HG03196 (cell line): ENCODE data around the gene DEFB123.

Source experiments
- ATAC-seq: cut with Tn5 transposase; IDR thresholded peaks from one replicate; pipeline ENCODE4 v1.9.1; 2021; ENCODE audit not compliant: unreplicated experiment

DEFB123 gene

DNA sequence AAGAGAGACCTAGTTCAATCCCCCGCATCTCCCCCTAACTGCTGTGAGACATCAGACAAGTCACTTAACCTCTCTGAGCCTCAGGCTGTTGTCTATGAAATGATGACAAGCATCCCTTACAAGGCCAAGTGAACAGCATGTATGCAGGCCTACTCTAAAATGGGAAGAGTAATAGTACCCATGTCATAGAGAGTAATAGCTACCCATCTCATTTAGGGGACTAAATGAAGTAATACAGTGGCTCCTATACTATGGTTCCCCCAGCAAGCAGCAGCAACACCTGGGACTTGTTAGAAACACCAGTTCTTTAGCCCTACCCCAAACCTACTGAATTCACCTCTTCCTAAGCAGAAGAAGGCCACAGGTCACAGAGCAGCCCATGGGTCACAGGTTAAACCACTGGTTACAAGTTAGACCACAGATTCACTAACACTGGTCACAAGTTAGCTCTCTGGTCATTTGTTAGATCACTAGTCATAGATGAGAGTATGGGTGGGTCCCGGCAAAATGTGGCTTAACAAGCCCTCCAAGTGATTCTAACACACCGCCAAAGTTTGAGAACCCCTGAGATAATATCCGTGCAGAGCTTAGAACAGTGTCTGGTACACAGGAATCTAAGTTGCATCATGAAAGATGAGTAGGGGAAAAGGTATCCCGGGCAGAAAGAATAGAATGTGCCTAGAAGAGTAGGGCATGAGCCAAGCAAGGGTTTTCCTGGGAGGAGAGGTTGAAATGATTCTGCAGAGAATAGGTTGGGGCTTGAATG, 33.1 kb downstream of the DEFB123 start:
- ATAC-seq, result no peak

DNA sequence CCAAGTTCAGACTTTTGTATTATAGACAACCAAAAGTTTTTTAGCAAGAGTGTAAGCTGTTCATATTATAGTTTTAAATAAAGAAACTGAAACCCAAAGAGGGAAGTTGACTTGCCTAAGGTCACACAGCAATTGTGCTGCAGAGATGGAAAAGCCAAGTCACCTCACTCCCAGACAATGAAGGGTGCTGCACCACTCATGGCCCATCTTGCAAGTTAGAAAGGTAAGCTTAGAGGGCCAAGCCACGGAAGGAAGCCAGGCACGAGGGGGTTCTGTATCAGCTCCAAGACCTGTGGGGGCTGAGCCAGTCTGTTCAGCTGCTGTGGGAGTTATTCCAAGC, 33.6 kb downstream of the DEFB123 start:
- ATAC-seq, result no peak

DNA sequence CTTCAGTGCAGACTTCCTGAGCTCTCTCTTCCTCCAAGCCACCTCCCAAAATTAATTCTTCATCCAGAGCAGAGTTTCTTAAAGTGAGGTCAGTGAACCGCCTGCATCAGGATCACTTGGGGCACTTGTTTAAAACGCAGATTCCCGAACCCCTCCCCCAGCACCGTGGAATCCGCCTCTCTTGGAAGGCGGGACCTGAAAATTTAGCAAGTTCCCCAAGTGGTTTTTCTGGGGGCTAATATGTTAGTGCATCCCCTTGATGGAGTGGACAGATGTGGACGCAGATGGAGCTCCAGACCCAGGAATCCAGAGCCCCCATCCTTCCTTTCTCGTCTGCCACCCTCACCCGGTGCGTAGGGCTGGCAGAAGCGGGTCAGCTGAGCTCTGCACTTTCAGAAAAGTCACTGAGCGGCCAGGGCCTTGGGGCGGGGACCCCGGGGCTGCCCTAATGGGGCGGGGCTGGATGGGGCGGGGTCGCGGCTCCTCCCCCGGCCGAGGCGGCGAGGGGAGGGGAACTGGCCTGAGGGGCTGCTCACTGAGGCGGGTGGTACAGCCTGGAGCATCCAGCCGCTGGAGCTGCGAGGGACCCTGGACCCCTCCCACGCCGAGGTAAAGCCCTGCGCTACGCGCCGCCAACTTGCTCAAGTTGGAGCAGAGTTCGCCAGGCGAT, 34.5 kb downstream of the DEFB123 start, which contains the start of the genes DEFB124 and REM1:
Gene DEFB124, minus strand, starts transcription at position 370 of the 670 bp plus-strand sequence. CDS start 2,114 bp downstream, outside the sequence.
Gene REM1, plus strand, starts transcription at position 531 of the 670 bp plus-strand sequence. CDS start 1,158 bp downstream, outside the sequence.
- no peak for ATAC-seq

DNA sequence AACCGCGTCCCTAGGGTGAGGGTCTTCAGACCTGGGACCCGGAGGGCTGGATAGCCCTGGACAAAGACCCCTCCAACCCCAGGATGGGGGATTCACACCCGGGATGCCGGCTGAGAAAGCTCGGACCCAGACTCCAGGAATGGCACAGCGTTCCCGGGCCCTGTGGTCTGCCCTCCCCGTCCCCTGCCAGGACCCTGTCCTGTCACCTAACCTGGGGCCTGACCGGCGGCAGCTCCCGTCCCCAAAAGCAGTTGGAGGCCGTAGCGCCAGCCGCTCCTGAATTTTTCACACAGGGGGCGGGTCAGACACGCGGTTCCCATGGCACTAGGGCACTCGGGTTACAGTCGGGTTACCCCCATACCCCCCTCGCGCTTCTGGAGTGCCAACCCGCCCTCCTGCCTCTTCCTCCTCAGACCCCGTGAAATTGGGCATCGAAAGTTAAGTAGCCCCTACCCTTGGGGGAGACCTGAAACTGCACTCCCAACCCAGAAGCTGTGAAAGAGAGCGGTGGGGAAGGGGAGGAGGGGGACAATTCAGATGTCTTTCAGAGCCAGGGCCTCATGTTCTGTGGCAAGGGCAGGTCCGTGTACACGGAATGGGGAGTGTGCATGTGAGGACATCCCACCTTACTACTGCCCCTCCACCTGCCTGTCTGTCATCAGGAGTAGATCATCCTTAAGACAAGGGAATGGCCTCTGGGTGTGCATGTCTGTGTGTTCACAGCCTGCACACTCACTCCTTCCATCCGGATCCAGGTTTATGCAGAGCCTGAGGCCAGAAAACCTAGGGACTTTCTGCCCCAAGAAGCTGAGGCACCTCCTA, 35.3 kb downstream of the DEFB123 start:
- no peak for ATAC-seq

DNA sequence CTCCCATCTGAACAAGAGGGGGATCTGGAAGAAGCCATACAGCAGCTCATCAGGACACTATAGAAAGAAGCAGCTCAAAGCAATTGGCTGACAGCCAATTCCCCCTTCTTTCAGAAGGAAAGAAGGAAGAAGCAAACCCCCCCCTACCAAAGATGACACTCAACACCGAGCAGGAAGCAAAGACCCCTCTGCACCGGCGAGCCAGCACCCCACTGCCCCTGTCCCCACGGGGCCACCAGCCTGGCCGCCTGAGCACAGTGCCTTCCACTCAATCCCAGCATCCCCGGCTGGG, 35.8 kb downstream of the DEFB123 start:
- no peak for ATAC-seq

DNA sequence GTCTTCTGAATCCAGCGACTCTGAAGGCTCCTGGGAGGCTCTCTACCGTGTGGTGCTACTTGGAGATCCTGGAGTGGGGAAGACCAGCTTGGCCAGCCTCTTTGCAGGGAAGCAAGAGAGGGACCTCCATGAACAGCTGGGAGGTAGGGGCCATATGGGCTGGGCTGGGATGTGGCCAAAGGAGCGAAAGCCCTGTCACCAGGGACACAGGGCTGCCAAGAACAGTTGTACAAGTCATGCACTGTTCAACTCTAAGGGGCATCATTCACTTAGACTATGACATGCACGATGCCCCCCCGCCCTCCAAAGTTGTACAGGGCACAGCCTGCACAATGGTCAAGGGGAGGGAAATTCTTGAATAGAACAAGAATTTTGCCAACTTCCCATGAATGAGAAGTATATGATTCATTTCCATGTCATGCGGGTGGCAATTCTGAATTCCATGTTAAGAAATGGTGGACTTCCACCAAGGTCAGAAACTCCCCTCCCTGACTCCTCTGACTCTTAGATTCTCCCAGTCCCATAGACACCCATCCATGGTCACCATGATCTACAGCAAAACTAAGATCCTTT, 36.3 kb downstream of the DEFB123 start:
- no peak for ATAC-seq

DNA sequence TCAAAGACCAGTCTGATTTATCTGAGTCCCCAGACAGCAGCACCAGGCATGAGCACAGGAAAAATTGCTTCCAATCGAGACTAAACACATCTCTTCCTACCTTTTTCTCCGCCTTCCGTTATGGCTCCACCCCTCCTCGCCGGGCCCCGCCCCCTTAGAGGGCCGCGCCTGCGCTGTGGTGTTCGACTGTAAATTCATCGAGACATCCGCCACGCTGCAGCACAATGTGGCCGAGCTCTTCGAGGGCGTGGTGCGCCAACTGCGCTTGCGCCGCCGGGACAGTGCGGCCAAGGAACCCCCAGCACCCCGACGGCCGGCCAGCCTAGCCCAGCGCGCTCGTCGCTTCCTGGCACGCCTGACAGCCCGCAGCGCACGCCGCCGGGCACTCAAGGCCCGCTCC, 43.6 kb downstream of the DEFB123 start:
- no peak for ATAC-seq

DNA sequence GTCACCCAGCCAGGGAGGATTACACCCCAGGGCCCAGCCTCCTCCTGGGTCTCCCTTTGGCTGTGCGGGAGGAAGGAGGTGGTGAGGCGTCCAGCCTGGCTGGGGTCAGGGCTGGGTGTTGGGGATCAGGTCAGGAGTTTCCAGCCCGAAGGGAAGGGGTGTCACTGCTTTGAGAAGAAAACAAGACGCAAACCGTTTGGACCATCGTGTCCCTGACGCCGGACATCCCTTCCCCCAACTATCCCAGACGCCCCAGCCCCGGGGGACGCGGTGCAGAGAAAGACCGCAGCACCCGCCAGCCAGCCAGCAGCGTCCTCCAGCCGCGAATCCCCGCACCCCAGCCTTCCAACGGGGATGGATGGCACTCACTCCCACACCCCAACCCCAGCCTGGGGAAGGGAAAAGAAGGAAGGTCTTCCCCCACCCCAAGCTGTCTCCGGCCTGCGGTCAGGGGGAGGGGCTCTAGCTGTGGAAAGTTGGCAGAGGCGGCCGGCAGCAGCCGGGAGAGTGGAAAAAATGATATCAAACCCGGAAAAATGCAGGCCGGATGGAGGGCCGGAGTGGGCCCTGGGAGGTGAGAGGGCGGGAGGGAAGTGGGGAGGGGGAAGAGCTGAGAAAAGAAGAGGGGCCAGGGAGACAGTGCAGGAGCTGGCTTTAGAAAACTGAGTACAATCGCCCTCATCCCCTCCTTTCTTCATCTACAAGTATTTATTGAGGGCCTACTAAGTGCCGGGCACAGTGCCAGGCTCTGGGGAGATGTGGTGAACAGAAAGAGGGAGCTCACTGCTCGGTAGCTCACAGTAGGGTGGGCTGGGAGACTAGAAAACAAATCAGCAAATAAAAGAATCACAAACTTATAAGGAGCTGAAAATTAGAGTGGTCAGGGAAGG, 45.3 kb downstream of the DEFB123 start:
- no peak for ATAC-seq

DNA sequence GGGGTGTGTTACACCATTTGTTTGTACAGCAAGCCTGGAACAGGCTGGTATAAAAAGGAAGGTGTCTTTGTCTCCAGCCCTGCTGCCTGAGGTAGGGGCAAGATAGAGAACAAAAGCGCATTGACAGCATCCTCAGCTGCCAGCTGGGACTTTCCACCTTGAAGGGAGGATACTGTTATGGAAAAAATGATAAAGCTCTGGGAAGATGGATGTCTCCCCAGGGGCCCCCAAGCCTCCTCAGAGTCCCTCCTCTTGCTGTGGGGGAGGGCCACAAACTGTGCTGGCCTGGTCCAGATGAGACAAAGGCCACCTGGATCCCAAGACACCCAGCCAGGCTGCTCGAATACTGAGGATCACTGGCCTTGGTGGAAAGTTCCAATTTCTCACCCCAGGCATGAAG, 47.7 kb downstream of the DEFB123 start:
- no peak for ATAC-seq

DNA sequence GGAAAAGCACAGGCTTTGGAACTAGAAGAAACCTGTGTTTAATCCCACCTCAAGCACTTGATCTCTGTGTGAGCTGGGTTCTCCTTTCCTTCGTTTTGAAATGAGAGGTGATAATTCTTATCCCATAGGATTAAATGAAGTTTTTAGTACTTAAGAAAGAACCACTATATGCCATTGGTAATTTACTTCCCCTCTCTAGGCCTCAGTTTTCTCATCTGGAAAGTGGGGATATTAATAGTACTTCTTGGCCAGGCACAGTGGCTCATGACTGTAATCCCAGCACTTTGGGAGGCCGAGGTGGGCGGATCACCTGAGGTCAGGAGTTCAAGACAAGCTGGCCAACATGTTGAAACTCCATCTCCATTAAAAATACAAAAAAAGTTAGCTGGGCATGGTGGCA, 48.7 kb downstream of the DEFB123 start:
- no peak for ATAC-seq

DNA sequence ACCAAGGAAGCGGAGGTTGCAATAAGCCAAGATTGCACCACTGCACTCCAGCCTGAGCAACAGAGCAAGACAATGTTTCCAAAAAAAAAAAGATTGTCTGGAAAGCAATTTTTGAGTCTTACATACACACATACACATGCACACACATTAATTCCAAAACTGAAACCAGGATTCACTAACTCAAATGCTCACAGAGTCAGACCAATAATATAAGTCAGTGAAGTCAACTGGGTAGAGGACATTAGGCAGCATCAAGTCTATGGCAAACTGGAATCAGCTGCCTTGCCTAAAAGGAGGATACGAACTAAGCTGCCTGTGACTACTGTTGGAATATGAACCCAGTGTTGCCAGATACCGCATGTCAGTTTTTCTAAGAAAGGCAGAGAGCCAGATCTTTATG, 50.3 kb downstream of the DEFB123 start:
- ATAC-seq, result no peak

DNA sequence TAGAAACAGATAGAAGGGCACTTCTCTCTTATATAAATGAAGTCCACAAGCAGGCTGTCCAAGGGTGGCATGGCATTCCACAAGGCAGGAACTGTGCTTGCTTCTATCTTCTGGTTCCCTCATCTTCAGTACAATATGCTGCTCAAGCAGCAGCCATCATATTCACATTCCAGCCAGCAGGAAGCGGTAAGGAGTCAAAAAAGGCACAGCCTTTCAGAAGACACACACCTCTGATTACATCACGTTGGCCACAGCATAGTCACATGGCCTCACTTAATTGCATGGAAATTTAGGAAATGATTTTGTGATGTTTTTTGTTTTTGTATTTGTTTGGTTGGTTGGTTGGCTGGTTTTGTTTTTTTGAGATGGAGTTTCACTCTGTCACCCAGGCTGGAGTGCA, 53.7 kb downstream of the DEFB123 start:
- ATAC-seq, result no peak

DNA sequence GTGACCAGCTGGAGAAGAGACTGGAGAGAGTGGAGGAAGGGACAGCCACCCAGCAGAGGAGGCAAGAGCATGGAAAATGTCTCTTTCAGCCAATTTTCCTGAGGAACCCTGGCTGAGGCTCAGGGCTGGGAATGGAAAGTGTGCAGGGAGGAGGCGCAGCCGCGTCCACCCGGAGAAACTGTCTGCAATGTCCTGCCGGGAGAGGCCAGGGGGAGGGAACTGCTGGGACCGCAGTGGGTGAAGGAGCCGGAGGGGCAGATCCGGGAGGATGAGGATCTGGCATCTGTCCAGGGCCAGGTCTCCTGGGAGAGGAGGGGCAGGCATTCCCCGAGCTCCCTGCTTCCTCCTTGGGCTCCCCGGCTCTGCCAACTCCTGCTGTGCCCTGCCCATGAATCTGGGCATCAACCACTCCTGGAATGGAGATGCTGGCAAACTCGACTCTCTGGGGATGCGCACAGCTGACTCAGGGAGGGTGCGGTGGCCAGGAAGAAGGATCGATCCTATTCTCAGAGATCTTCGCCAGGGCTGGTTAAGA, 56.4 kb downstream of the DEFB123 start:
- no peak for ATAC-seq

DNA sequence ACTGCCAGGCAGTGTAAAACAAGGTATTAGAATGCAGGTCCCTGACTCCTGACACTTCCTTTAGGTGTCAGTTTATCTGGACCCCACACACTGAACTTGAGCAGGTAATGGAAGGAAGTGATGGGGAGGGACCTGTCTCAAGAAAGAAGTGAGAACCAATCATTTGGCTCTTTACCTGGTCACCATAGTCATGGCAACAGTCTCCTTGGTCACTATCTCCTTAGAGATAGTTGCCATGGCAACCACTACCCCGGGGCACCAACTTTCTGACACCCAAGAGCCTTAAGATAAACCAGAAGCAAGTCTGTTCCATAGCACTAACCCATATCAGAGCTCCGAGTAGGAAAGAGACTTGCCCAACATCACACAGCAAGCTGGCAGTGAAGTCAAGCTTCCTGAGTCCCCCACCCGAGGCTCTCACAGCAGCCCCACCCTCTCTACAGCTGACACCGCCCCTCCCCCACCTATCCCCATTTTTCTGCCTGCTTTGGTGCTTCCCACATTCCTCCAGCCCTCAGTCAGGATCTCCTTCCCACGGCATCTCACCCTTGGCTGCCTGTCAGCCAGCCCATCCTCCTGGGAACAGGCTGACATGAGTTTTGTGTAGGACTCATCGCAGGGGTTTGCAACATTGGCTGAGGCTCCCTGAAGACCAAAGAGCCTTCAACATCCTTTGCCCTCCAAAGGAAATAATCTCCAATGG, 57.6 kb downstream of the DEFB123 start:
- no peak for ATAC-seq
